MM.1S (cell line): ENCODE results near the gene NAPA.

Experiments used
- DNase-seq: peaks from one replicate; pipeline ENCODE4 v3.0.0-alpha.2; 2015
- H2AFZ ChIP-seq: fragments of 300-600 bp; sonication (generic); 2 replicates; pipeline ENCODE4 v1.6.0; 2016; ENCODE audit warnings: antibody characterized with exemption, low read length
- H3F3A ChIP-seq: fragments of 300-600 bp; sonication (generic); 2 replicates; pipeline ENCODE4 v1.6.1; 2016; ENCODE audit warnings: mild to moderate bottlenecking, antibody characterized with exemption, low read length, moderate library complexity, mixed read lengths; ENCODE audit not compliant: insufficient read depth
- H3K27ac ChIP-seq: fragments of 300-600 bp; sonication (generic); 2 replicates; pipeline ENCODE4 v1.5.1; 2016; ENCODE audit warnings: mild to moderate bottlenecking, low read length
- H3K27me3 ChIP-seq: fragments of 300-600 bp; sonication (generic); replicated peaks from 2 replicates; pipeline ENCODE4 v1.6.0; 2016; ENCODE audit warnings: low read length; ENCODE audit not compliant: insufficient read depth
- H3K36me3 ChIP-seq: fragments of 300-600 bp; sonication (generic); replicated peaks from 2 replicates; pipeline ENCODE4 v1.6.1; 2016; ENCODE audit warnings: mild to moderate bottlenecking, low read length, mixed read lengths; ENCODE audit not compliant: insufficient read depth
- H3K4me1 ChIP-seq: fragments of 300-600 bp; sonication (generic); 2 replicates; pipeline ENCODE4 v1.6.1; 2016; ENCODE audit warnings: low read length, mixed read lengths
- H3K4me2 ChIP-seq: fragments of 300-600 bp; sonication (generic); 2 replicates; pipeline ENCODE4 v1.6.0; 2016; ENCODE audit warnings: low read depth, low read length
- H3K4me3 ChIP-seq: fragments of 300-600 bp; sonication (generic); 2 replicates; pipeline ENCODE4 v1.5.1; 2016; ENCODE audit warnings: low read length, mixed read lengths
- H3K79me2 ChIP-seq: fragments of 300-600 bp; sonication (generic); 2 replicates; pipeline ENCODE4 v1.6.1; 2016; ENCODE audit warnings: mixed run types, low read length, mixed read lengths
- H3K9ac ChIP-seq: fragments of 300-600 bp; sonication (generic); 2 replicates; pipeline ENCODE4 v1.6.1; 2016; ENCODE audit warnings: low read length, mixed read lengths
- H3K9me2 ChIP-seq: fragments of 300-600 bp; sonication (generic); replicated peaks from 2 replicates; pipeline ENCODE4 v1.6.1; 2016; ENCODE audit warnings: mild to moderate bottlenecking, low read length, mixed read lengths; ENCODE audit not compliant: insufficient read depth
- H3K9me3 ChIP-seq: fragments of 300-600 bp; sonication (generic); replicated peaks from 2 replicates; pipeline ENCODE4 v1.6.1; 2016; ENCODE audit warnings: mild to moderate bottlenecking, low read length, mixed read lengths; ENCODE audit not compliant: insufficient read depth
- H4K20me1 ChIP-seq: fragments of 300-600 bp; sonication (generic); 2 replicates; pipeline ENCODE4 v1.6.1; 2016; ENCODE audit warnings: mild to moderate bottlenecking, low read length, moderate library complexity, mixed read lengths; ENCODE audit not compliant: insufficient read depth
- EZH2 ChIP-seq: fragments of 300-600 bp; sonication (generic); optimal IDR thresholded peaks from 2 replicates; pipeline ENCODE3; 2017; ENCODE audit warnings: low read depth, mild to moderate bottlenecking, antibody characterized with exemption, low read length, mixed read lengths
- EZH2phosphoT487 ChIP-seq: fragments of 300-600 bp; sonication (generic); IDR thresholded peaks from 2 replicates; pipeline ENCODE4 v1.6.1; 2018; ENCODE audit warnings: antibody characterized with exemption, low read length
- TF ChIP-seq, protein P1 (sequence below): fragments of 300-600 bp; sonication (generic); IDR thresholded peaks from 2 replicates; pipeline ENCODE4 v1.5.1; 2016; ENCODE audit warnings: antibody characterized with exemption, low read length, mixed read lengths

NAPA gene

DNA sequence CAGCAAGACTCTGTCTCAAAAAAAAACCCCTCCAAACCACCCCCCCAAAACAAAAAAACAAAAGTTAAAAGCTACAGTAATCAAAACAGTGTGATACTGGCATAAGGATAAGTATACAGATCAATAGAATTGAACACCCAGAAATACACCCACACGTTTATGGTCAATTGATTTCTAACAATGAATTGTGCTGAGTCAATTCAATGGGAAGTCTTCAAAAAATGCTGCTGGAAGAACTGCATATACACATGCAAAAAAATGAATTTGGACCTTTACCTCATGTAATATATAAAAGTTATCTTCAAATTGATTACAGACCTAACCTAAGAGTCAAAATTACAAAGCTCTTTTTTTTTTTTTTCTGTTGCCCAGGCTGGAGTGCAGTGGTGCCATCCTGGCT is 19.8 kb upstream of the NAPA start:
- Histone ChIP-seq H3K4me1 (no peaks in the 10 kb centered on the region), H3K36me3 (no peaks in the 10 kb centered on the region), H3K9ac (no peak overlapping the region), H4K20me1 (no peaks in the 10 kb centered on the region), H3K27me3 (peaks cover 54% of the 10 kb centered on the region), H3K79me2 (no peaks in the 10 kb centered on the region), H3K9me3 (no peaks in the 10 kb centered on the region), H3K4me2 (no peak overlapping the region), H3K27ac (no peak overlapping the region), H3K9me2 (no peaks in the 10 kb centered on the region), H3F3A (no peaks in the 10 kb centered on the region), H3K4me3 (no peak overlapping the region), H2AFZ (no peak overlapping the region)
- no peak for DNase-seq
- TF ChIP-seq EZH2 (no peak), EZH2phosphoT487 (no peak)
- TF ChIP-seq, protein P1, sequence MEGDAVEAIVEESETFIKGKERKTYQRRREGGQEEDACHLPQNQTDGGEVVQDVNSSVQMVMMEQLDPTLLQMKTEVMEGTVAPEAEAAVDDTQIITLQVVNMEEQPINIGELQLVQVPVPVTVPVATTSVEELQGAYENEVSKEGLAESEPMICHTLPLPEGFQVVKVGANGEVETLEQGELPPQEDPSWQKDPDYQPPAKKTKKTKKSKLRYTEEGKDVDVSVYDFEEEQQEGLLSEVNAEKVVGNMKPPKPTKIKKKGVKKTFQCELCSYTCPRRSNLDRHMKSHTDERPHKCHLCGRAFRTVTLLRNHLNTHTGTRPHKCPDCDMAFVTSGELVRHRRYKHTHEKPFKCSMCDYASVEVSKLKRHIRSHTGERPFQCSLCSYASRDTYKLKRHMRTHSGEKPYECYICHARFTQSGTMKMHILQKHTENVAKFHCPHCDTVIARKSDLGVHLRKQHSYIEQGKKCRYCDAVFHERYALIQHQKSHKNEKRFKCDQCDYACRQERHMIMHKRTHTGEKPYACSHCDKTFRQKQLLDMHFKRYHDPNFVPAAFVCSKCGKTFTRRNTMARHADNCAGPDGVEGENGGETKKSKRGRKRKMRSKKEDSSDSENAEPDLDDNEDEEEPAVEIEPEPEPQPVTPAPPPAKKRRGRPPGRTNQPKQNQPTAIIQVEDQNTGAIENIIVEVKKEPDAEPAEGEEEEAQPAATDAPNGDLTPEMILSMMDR, result no peak

DNA sequence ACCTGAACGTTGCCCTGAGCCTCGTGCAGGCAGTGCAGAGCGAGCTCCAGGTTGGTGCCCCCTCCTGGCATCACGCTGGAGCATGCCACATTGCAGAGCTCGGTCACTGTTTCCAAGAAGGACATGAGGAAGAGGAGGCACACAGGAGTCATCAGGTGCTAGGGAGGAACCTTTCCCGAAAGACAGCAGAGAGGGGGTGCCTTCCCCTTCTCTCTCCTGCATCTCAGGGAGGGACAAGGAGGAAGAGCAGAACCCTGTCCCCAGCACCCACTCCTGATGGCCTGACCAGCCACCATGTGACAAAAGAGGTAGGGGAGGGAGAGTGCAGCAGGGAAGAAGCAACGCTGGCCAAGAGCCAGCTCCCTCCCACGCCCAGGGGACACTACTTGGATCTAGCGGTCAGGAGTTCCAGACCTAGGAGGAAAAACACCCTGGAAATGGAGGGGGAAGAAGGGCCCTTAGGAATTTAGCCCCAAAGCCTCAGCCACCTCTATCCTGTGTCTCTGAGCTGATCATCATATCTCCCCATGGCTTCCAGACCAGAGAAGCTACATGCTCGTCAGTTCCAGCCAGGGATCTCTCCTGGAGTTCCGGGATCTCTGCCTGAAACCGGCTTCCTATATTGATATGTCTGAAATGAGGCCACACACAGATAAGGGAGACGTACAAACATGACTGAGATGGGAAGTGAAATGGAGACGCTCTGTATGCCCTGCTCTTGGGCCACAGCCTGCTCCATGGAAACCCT is 17.0 kb upstream of the NAPA start:
- no peak overlapping the region for H3K4me3 ChIP-seq
- no peaks in the 10 kb centered on the region for H3K36me3 ChIP-seq
- no peak overlapping the region for H3K9ac ChIP-seq
- H2AFZ ChIP-seq, result no peak overlapping the region
- no peaks in the 10 kb centered on the region for H3K9me2 ChIP-seq
- no peaks in the 10 kb centered on the region for H3K79me2 ChIP-seq
- TF ChIP-seq EZH2phosphoT487 (no peak), EZH2 (no peak)
- TF ChIP-seq, protein P1, result no peak
- DNase-seq, result no peak
- H3F3A ChIP-seq, result no peaks in the 10 kb centered on the region
- no peaks in the 10 kb centered on the region for H4K20me1 ChIP-seq
- no peaks in the 10 kb centered on the region for H3K9me3 ChIP-seq
- H3K4me1 ChIP-seq, result no peaks in the 10 kb centered on the region
- H3K27me3 ChIP-seq, result peaks cover 60% of the 10 kb centered on the region
- no peak overlapping the region for H3K4me2 ChIP-seq
- no peak overlapping the region for H3K27ac ChIP-seq

DNA sequence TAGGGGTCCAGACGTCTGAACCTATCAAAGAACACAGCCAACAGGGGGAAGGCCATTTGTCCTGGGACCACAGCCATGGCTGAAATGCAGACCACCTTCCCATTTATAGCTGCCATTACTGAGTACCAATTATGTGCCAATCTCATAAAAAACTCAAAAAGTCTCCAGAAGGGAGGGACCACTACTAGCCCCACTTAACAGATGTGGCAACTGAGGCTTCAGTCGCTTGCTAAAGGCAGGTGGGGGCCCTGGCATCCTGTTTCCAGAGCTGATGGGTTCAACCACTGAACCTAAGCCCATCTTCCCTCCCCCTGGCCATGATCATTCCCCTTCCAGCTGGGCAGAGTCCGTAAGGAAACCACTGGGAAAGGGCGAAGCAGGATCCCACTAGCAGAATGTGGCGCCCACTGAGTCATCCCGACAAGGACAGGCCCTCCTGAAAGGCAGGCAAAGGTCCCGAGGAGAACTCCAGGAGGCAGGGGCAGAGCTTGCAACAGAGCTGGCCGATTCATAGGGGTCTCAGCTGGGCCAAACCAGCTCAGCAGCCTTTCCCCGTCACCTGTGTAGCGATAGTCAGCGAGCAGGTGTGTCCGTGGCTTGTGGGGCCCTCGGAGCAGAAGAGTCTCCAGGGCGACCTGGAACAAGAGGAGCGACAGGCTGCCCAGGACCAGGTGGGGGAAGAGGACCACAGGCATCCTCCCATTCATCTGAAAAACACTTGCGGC is 14.3 kb upstream of the NAPA start:
- Histone ChIP-seq H3K9ac (no peak overlapping the region), H3K4me3 (no peak overlapping the region), H2AFZ (no peak overlapping the region), H3K9me2 (no peaks in the 10 kb centered on the region), H3K4me2 (no peak overlapping the region), H4K20me1 (no peaks in the 10 kb centered on the region), H3K79me2 (no peaks in the 10 kb centered on the region), H3K9me3 (no peaks in the 10 kb centered on the region), H3K4me1 (no peaks in the 10 kb centered on the region), H3K27me3 (peaks cover 63% of the 10 kb centered on the region), H3K27ac (no peak overlapping the region), H3F3A (no peaks in the 10 kb centered on the region), H3K36me3 (no peaks in the 10 kb centered on the region)
- TF ChIP-seq, protein P1, result no peak
- no peak for TF ChIP-seq EZH2
- TF ChIP-seq EZH2phosphoT487, result no peak
- no peak for DNase-seq
